Kidney (tissue), 14 donors: ENCODE results near the gene PAEP. TPM values are rescaled to one million over a fixed set of nuclear protein-coding genes. Genes with fewer than 3 reads are reported as not detected.

Experiments
- DNase-seq, 5 donors: peaks; one replicate each; pipeline ENCODE4 v3.0.0-alpha.2; 2013 to 2020
- FAIRE-seq: peaks from 2 replicates; lab custom pipeline; 2012; peaks lifted over from hg19 to GRCh38; lab: Jason Lieb, UNC
- H3K27ac ChIP-seq, 2 donors: one replicate each; pipeline ENCODE4 v1.7.0; 2013; ENCODE audit warnings: low read depth in 2 of 2, low read length in 2 of 2, inconsistent platforms in 1 of 2
- H3K27me3 ChIP-seq: one replicate; pipeline ENCODE4 v1.7.1; 2013; ENCODE audit warnings: low read length, inconsistent platforms; ENCODE audit not compliant: control insufficient read depth, insufficient read depth
- H3K36me3 ChIP-seq, 3 donors: one replicate each; pipeline versions ENCODE4 v1.7.0 to v1.7.1; 2013; ENCODE audit warnings: low read length in 3 of 3, control low read depth in 1 of 3, inconsistent platforms in 1 of 3; ENCODE audit not compliant: insufficient read depth in 3 of 3, control insufficient read depth in 2 of 3
- H3K4me1 ChIP-seq, 3 donors: one replicate each; pipeline versions ENCODE4 v1.7.0 to v1.7.1; 2013; ENCODE audit warnings: low read length in 3 of 3, inconsistent platforms in 1 of 3, low read depth in 1 of 3; ENCODE audit not compliant: control insufficient read depth in 2 of 3, insufficient read depth in 2 of 3
- H3K4me3 ChIP-seq, 3 donors: one replicate each; pipeline versions ENCODE4 v1.7.0 to v1.8.1; 2013; ENCODE audit warnings: low read length in 3 of 3, control low read depth in 1 of 3, inconsistent platforms in 1 of 3
- H3K9ac ChIP-seq, 3 donors: one replicate each; pipeline versions ENCODE4 v1.7.0 to v1.7.1; 2013; ENCODE audit warnings: low read length in 3 of 3, control low read depth in 1 of 3, inconsistent platforms in 1 of 3
- H3K9me3 ChIP-seq, 3 donors: one replicate each; pipeline versions ENCODE4 v1.7.0 to v1.7.1; 2013; ENCODE audit warnings: low read length in 3 of 3, control low read depth in 1 of 3, inconsistent platforms in 1 of 3; ENCODE audit not compliant: control insufficient read depth in 2 of 3, insufficient read depth in 1 of 3
- CTCF ChIP-seq: IDR thresholded peaks from 3 replicates; pipeline ENCODE4 v1.5.1; 2012; ENCODE audit warnings: mild to moderate bottlenecking, moderate library complexity, borderline replicate concordance; ENCODE audit not compliant: insufficient read depth; ENCODE audit errors: extremely low read depth
- intact Hi-C: fragments of 100-400 bp; cut with DNase I; formaldehyde crosslinking; loops from one replicate; pipeline ENCODE4 v1.11.1; 2022
- polyA plus RNA-seq: library from polyadenylated mRNA; stranded (reverse); fragments of 350-450 nt; fragmentation: Illumina TruSeq; extraction: RNeasy Lipid Tissue Mini Kit (QIAGEN cat#74804); gene quantifications from one replicate; pipeline ENCODE4 v1.2.3, GENCODE V29; 2014; ENCODE audit warnings: low read depth, low replicate concordance; ENCODE audit not compliant: insufficient read depth
- total RNA-seq: library from RNA; stranded (reverse); fragmentation: NEBNext Ultra II Directional; extraction: Animal tissue kit (Norgen Biotek cat#: 25700); gene quantifications from one replicate; pipeline ENCODE4 v1.2.1, GENCODE V29; 2021
- donor health status: control.
- donor health status: control.
- donor health status: control.
- donor health status: control.
- donor health status: control.
- donor health status: DM: yes; HTN: yes; CAD: no.
- donor health status: Normal renal cell carcinoma (clear cell type).

The PAEP gene
- total and polyA plus RNA-seq, 2 donors from 2014 or later = not detected

DNA sequence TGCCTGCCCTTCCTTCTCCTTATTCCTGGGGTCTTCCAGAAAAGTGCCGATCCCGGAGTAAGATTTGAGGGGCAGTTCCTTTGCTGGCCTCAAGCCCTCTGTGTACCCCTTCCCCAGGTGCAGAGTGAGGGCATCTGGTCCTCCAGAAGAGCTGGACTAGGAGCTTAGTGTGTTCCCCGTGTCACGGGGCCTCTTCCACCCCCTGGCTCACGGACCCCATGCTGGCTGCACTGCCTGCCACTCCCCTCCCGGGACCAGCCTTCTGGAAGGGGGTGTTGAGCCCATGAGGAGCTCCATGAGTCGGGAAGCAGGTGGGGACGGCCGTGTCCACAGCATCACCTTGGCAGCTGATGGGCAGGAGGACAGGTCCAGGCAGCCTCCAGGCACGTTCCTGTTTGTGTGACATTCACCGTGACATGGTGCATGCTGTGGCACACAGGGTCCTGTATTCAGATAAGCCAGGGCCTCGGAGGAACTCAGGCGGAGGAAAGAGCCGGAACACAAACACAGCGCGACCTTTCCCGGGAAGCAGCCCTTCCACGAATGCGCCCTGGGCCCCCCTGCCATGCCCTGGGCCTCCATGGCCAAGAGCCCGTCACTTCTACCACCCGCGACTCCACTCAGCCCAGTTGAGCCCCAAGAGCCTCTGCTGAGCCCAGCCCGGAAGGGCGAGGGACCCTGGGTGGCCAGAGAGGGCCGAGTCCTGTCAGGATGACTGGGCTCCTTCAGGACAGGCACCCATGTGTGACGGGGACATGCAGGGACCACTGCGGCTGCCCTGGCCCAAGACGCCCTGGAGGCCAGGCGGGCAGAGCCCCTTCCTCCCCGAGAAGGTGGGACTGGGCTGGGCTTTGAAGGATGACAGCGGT is 46.2 kb upstream of the PAEP start:
- intact Hi-C loops = no loop called here
- DNase-seq (no peak), FAIRE-seq (no peak)
- H3K36me3 ChIP-seq = no peaks in the 10 kb centered on the region
- no peak overlapping the region for H3K27ac ChIP-seq
- no peak for TF ChIP-seq CTCF
- no peaks in the 10 kb centered on the region for H3K9me3 ChIP-seq
- H3K4me1 ChIP-seq = no peaks in the 10 kb centered on the region
- H3K9ac ChIP-seq = no peak overlapping the region
- H3K27me3 ChIP-seq = no peaks in the 10 kb centered on the region
- H3K4me3 ChIP-seq = no peak overlapping the region

DNA sequence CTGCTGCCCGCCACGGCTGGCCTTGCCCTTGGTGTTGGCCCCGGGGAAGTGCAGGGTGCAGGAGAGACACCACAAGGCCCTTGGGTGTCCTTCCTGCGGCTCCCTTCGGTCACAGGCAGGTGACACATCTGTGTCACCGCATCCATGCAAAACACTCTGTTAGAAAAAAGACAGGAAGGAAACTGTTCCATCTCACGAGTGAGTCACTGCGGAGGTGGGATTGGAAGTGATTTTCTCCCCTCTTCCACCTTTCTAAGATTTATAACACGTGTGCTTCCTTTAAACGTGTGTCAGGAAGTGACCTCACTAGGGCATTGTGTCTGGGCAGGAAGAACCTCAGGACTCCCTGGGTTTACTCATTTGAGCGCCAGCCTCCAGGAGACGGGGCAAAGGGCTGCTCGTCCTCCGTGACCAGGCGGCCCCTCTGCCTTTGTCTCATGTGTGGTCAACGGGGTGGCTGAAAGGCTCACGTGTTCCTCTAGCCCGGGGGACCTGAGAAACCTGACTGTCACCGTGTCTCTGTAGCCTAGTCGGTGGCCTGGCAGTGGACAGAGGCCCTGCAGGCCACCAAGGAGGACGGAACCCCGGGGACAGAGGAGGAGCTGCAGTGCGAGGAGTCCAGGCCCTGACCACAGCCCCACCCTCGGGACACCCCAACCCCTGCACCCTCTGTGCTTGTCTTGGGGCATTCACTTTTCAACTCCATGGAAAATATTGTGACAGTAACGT is 45.3 kb upstream of the PAEP start:
- no peak for FAIRE-seq
- no peaks in the 10 kb centered on the region for H3K9me3 ChIP-seq
- no peak overlapping the region for H3K9ac ChIP-seq
- no peak overlapping the region for H3K4me3 ChIP-seq
- no peak for TF ChIP-seq CTCF
- intact Hi-C loops = no loop called here
- no peaks in the 10 kb centered on the region for H3K27me3 ChIP-seq
- no peaks in the 10 kb centered on the region for H3K36me3 ChIP-seq
- no peak for DNase-seq
- H3K4me1 ChIP-seq = no peaks in the 10 kb centered on the region
- no peak overlapping the region for H3K27ac ChIP-seq

GRCh38 chr9:135517407-135517822 is 44.1 kb upstream of the PAEP start:
- H3K4me1 ChIP-seq = no peaks in the 10 kb centered on the region
- DNase-seq (no peak), FAIRE-seq (no peak)
- no peak overlapping the region for H3K27ac ChIP-seq
- intact Hi-C loops = no loop called here
- no peaks in the 10 kb centered on the region for H3K9me3 ChIP-seq
- no peak for TF ChIP-seq CTCF
- no peaks in the 10 kb centered on the region for H3K36me3 ChIP-seq
- no peaks in the 10 kb centered on the region for H3K27me3 ChIP-seq
- H3K4me3 ChIP-seq = no peak overlapping the region
- H3K9ac ChIP-seq = no peak overlapping the region
